NCI-H69 (cell line): Measurements from ENCODE around the gene PNLDC1.
A peak's percentile ranks its signal among the peaks of the same experiment; 100 is the strongest.
"Not testable (repeated sequence)": the region's sequence is repeated elsewhere in the genome, so short reads cannot be mapped to it uniquely, and the experiment has no call there.

Experiments used
- DNase-seq: peaks from one replicate; lab custom pipeline; 2025; lab: John Stamatoyannopoulos, UW

PNLDC1 gene

GRCh38 chr6:159819932-159820640 lies 20.0 kb downstream of the PNLDC1 start:
- no peak for DNase-seq

GRCh38 chr6:159821122-159821521 lies 21.0 kb downstream of the PNLDC1 start:
- DNase-seq: no peak

- no peak for DNase-seq
Measured at GRCh38 chr6:159821726-159822125, 21.6 kb downstream of the PNLDC1 start.

- DNase-seq: no peak
Measured at GRCh38 chr6:159823953-159824352, 23.9 kb downstream of the PNLDC1 start.

GRCh38 chr6:159824690-159825089 lies 24.6 kb downstream of the PNLDC1 start:
- not testable (repeated sequence) for DNase-seq

- DNase-seq: no peak
Measured at GRCh38 chr6:159826004-159826403, 25.9 kb downstream of the PNLDC1 start.

GRCh38 chr6:159826968-159827647 lies 27.0 kb downstream of the PNLDC1 start:
- peak; percentile 27 for DNase-seq

GRCh38 chr6:159828074-159828473 lies 28.0 kb downstream of the PNLDC1 start:
- peak; percentile 30 for DNase-seq

- DNase-seq: no peak
Measured at GRCh38 chr6:159829526-159829925, 29.4 kb downstream of the PNLDC1 start.

- no peak for DNase-seq
Measured at GRCh38 chr6:159830501-159831372, 30.7 kb downstream of the PNLDC1 start.

GRCh38 chr6:159831373-159831679 lies 31.2 kb downstream of the PNLDC1 start:
- peak; percentile 11 for DNase-seq

- no peak for DNase-seq
Measured at GRCh38 chr6:159832946-159833345, 32.9 kb downstream of the PNLDC1 start.

- no peak for DNase-seq
Measured at GRCh38 chr6:159833556-159833955, 33.5 kb downstream of the PNLDC1 start.

GRCh38 chr6:159833997-159834603 lies 34.0 kb downstream of the PNLDC1 start:
- DNase-seq: no peak

GRCh38 chr6:159836718-159837490 lies 36.8 kb downstream of the PNLDC1 start:
- no peak for DNase-seq

- DNase-seq: no peak
Measured at GRCh38 chr6:159837511-159837910, 37.4 kb downstream of the PNLDC1 start.

- DNase-seq: no peak
Measured at GRCh38 chr6:159838020-159838744, 38.1 kb downstream of the PNLDC1 start.

- DNase-seq: peak; percentile 32
Measured at GRCh38 chr6:159842035-159842434, 42.0 kb downstream of the PNLDC1 start.

GRCh38 chr6:159844737-159845645 lies 44.9 kb downstream of the PNLDC1 start:
- no peak for DNase-seq

GRCh38 chr6:159848552-159848951 lies 48.5 kb downstream of the PNLDC1 start:
- not testable (repeated sequence) for DNase-seq
